Left colon (tissue), 2 donors: Measurements from ENCODE around the gene RPS6KA2. TPM values are rescaled to one million over a fixed set of nuclear protein-coding genes. Genes with fewer than 3 reads are reported as not detected.
"Not testable (repeated sequence)": the region's sequence is repeated elsewhere in the genome, so short reads cannot be mapped to it uniquely, and the experiment has no call there.

Source experiments
- ATAC-seq: fragments of 200-7000 bp; cut with Tn5 transposase; one replicate; pipeline ENCODE4 v1.9.1; 2020; ENCODE audit warnings: mild to moderate bottlenecking, moderate library complexity
- DNase-seq, 2 donors: peaks; one replicate each; pipeline ENCODE4 v3.0.0-alpha.2; 2020
- intact Hi-C, 2 donors: fragments of 100-400 bp; cut with DNase I in 1 of 2; cut with micrococcal nuclease in 1 of 2; formaldehyde crosslinking; loops; one replicate each; pipeline versions ENCODE4 v1.11.2 to v1.14.0; 2022; cut with DNase I, micrococcal nuclease
- total RNA-seq, 2 donors: library from RNA; stranded (reverse); fragmentation: NEBNext Ultra II Directional; extraction: Animal tissue kit (Norgen Biotek cat#: 25700); gene quantifications; one replicate each; pipeline ENCODE4 v1.2.1, GENCODE V29; 2021
- donor health status: DM: no; HTN: no; CAD: no.
- donor health status: DM: yes; HTN: yes; CAD: no.

The RPS6KA2 gene
- total RNA-seq, 2 donors from 2014 or later: 11.5 to 13.3 TPM

DNA sequence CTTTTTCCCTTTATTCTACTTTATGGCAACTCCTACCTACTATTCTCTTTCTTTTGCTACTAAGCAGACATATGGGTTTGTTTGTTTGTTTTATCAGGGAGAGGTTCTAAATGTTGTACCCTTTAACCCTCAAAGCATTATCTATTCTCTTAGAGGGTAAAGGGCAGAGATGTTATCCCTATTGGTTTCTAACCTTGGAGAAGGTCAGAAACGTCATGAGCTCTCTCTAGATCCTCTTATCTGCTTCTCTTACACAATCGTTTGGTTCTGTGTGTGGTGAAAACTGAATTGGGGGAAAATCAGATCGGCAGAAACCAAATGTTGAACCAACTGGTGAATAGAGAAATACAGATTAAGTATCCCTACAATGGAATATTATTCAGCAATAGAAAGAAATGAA lies 237.9 kb downstream of the RPS6KA2 start:
- ATAC-seq (no peak), DNase-seq (no peak)
- intact Hi-C loops: loop anchor here in 1 of 2 donors (5.0 kb wide), 1 partner anchor 47 kb away; the partner anchor contains the start of gene SFT2D1

DNA sequence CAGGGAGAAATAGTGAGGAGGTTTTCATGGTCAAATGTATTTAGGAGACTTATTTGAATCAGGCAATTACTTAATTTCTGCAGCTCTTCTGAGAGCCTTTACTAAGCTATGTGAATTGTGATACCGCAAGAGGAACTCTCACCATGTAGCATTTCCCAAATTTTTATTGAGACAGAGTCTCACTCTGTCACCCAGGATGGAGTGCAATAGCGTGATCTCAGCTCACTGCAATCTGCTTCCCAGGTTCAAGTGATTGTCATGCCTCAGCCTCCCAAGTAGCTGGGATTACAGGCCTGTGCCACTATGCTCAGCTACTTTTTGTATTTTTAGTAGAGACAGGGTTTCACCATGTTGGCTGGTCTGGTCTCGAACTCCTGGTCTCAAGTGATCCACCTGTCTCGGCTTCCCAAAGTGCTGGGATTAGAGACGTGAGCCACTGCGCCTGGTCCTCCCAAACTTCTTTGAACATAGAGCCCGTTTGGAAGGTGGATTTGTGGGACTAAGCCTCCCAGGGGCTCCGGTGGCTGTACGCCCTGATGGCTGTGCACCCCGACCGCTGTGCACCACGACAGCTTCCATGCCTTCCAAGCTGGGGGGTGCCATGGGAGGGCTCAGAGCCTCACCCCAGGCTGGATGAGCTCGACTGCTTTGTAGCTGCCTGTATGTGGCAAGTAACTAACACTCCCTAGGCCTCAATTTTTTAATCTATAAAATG lies 238.6 kb downstream of the RPS6KA2 start:
- no peak for DNase-seq
- intact Hi-C loops: loop anchor here in 1 of 2 donors (5.0 kb wide), 1 partner anchor 46 kb away; the partner anchor contains the start of gene SFT2D1
- no peak for ATAC-seq

DNA sequence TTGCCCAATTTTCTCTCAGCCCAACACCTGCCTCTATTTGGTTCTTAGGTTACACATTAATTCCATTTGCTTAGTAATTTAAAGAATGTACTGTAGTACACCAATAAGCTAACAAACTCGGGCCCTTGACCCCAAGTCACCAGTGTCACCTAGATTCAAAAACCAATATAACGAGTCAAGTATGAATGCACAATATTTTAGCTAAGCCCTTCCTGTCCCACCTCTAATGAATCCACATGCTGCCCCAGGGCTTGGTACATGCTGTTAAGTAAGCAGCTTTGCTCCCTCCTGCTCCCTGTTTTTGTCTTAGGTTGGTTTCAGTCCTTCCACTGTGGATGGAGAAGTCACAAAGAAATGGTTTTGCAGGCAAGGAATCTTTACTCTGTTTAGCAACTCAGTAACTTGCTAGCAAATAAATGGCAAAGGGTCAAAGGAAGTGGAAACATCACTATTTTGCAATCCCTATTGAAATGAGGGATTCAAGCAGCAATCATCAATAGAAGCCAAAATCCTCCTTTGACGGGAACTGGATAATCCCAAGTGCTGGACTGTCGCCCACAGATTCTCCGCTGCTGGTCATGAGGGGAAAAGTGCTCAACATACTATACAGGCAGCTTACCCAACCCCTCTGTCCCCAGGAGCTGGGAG lies 239.3 kb downstream of the RPS6KA2 start:
- ATAC-seq: no peak
- intact Hi-C loops: loop anchor here in 1 of 2 donors (5.0 kb wide), 1 partner anchor 45 kb away; the partner anchor contains the start of gene SFT2D1
- DNase-seq: no peak

- intact Hi-C loops: loop anchor here in 1 of 2 donors (5.0 kb wide), 1 partner anchor 45 kb away; the partner anchor contains the start of gene SFT2D1
- not testable (repeated sequence) for ATAC-seq
Observed at GRCh38 chr6:166387098-166387497, 240.0 kb downstream of the RPS6KA2 start.

DNA sequence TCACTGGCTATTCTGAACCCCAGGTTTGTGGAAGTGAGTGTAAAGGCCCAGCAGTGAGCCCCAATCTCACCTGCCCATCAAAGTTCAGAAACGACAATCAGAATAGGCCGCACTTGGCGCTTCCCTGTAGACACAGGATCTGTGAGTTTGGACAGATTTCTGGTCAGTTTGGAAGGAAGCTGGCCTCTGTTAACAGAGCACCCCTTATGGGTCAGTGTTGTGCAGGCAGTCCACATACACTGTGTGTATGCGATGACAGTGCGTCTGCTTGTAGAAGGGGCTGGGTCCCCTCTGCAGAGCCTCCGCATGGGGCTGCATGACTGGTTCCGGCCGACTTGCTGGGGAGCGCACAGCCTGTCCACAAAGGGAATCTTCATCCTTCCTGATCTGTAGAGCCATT lies 240.9 kb downstream of the RPS6KA2 start:
- ATAC-seq: no peak
- intact Hi-C loops: loop anchor here in 1 of 2 donors (5.0 kb wide), 1 partner anchor 44 kb away; the partner anchor contains the start of gene SFT2D1
- no peak for DNase-seq

More at GRCh38 chr6:166387098-166387497, 240.0 kb downstream of the RPS6KA2 start:
- not testable (repeated sequence) for DNase-seq

GRCh38 chr6:166383802-166384363 lies 243.2 kb downstream of the RPS6KA2 start:
- intact Hi-C loops: not testable (repeated sequence)
- ATAC-seq (peak; percentile 10), DNase-seq (peak; percentile 48 to 72)

- DNase-seq: peak; percentile 95 to 96
- ATAC-seq: peak; percentile 87
- intact Hi-C loops: no loop called here
Observed at GRCh38 chr6:166382933-166383801, 243.9 kb downstream of the RPS6KA2 start, which contains the start of gene MPC1. Gene MPC1, minus strand, starts transcription at chr6:166382940. Its CDS starts 64 bp downstream, at chr6:166382876.

- intact Hi-C loops: no loop called here
- ATAC-seq: peak; percentile 18
- peak in 1 of 2 donors; percentile 56 for DNase-seq
Observed at GRCh38 chr6:166382500-166382932, 244.5 kb downstream of the RPS6KA2 start.

GRCh38 chr6:166381733-166382499 lies 245.1 kb downstream of the RPS6KA2 start:
- DNase-seq (peak; percentile 89 to 93), ATAC-seq (peak; percentile 74)
- intact Hi-C loops: no loop called here

GRCh38 chr6:166381381-166381732 lies 245.7 kb downstream of the RPS6KA2 start:
- intact Hi-C loops: no loop called here
- ATAC-seq (no peak), DNase-seq (no peak)

DNA sequence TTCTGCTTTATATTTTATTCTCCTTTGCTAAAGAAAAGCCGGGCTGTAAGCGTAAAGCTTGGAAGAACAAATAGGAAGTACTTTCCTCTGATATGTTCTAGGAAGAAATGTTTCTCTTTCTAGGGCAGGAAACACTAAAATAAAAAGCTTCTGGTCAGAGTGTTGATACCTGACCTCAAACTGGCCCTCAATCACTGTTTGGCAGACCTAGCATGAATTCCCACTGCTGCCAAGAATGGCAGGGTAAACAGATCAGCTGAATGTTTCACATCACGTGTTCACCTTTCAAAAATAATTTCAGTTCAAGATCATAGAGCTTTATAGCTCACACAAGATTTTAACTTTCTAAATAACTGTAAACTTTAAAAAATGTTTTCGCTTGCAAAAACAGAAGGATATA lies 247.3 kb downstream of the RPS6KA2 start:
- DNase-seq: no peak
- ATAC-seq: no peak
- intact Hi-C loops: no loop called here

- intact Hi-C loops: no loop called here
- no peak for ATAC-seq
- DNase-seq: no peak
Observed at GRCh38 chr6:166379103-166379586, 247.9 kb downstream of the RPS6KA2 start.

DNA sequence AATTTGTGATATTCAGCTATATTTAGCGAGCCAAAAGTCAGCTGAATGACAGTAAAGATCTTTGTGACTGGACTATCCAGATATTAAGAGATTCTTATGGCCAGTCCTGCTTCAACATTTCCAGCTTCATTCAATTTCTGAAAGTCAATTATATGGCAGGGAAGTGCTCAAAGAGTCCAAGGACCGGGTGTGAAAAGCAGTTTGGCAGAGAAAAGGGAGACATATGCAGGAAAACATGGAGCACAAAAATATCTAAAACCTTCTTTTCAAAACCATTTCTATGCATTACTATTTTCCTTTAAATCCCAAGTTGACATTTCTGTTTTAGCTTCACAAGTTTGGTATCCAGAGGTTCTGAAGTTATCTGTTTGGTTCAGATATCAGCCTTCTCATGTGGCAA lies 249.3 kb downstream of the RPS6KA2 start:
- intact Hi-C loops: no loop called here
- ATAC-seq (no peak), DNase-seq (no peak)

GRCh38 chr6:166375013-166375412 lies 252.0 kb downstream of the RPS6KA2 start:
- intact Hi-C loops: no loop called here

DNA sequence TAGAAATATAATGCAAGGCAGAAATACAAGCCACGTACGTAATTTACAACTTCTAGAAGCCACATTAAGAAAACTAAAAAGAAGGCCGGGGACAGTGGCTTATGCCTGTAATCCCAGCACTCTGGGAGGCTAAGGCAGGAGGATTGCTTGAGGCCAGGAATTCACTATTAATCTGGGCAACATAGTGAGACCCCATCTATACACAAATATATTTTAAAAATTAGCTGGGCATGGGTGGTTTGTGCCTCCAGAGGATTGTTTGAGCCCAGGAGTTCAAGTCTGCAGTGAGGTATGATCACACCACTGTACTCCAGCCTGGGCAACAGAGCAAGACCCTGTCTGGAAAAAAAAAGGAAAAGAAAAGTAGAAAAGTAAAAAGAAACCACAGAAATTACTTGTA lies 256.6 kb downstream of the RPS6KA2 start:
- ATAC-seq (no peak), DNase-seq (no peak)
- intact Hi-C loops: no loop called here

More at GRCh38 chr6:166375013-166375412, 252.0 kb downstream of the RPS6KA2 start:
- DNase-seq: no peak
- no peak for ATAC-seq

DNA sequence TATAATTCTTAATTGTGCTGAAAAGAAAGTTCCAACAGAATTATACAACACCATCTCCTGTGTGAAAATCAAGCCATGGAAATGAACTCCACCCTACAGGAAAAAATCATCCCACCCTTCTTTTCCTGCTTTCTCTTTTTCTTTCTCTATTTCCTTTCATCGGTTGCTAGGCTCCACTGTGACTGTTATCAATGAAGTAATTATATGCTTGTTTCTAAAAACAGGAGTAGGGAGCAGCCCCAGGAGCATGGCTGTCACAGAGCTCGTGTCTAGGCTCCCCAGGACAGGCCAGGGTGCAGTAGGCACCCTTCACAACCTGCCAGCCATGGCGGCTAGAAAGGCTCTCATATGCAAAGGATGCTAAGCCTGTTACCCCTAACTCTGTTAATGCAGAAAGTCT lies 257.3 kb downstream of the RPS6KA2 start:
- ATAC-seq (no peak), DNase-seq (no peak)
- intact Hi-C loops: no loop called here

DNA sequence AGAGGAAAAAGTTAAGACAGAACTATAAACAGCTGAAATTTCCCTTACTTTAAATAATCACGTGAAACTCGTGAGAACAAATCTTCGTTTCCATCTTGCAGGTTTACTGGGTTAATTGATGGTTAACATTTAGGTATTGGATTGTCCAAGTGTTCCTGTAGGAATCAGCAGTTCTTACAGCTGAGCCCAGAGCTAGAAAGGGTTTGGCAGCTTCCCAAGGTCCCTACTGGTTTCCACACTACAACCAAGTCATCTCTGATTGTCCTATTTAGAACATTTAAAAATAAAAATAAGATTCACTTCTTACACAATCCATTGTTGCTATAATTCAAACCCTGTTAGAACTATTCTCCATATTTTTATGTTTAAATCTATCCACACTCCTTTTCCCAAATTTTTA lies 260.1 kb downstream of the RPS6KA2 start:
- intact Hi-C loops: no loop called here
- DNase-seq: no peak
- no peak for ATAC-seq

GRCh38 chr6:166365806-166366205 lies 261.2 kb downstream of the RPS6KA2 start:
- intact Hi-C loops: no loop called here
- ATAC-seq (no peak), DNase-seq (no peak)
